Epidermal melanocyte (primary cell): ENCODE data around the gene AGAP1.

Experiments used
- DNase-seq: peaks from one replicate; pipeline ENCODE4 v3.0.0; 2011; ENCODE audit warnings: low spot score; ENCODE audit not compliant: insufficient read length

AGAP1 gene

DNA sequence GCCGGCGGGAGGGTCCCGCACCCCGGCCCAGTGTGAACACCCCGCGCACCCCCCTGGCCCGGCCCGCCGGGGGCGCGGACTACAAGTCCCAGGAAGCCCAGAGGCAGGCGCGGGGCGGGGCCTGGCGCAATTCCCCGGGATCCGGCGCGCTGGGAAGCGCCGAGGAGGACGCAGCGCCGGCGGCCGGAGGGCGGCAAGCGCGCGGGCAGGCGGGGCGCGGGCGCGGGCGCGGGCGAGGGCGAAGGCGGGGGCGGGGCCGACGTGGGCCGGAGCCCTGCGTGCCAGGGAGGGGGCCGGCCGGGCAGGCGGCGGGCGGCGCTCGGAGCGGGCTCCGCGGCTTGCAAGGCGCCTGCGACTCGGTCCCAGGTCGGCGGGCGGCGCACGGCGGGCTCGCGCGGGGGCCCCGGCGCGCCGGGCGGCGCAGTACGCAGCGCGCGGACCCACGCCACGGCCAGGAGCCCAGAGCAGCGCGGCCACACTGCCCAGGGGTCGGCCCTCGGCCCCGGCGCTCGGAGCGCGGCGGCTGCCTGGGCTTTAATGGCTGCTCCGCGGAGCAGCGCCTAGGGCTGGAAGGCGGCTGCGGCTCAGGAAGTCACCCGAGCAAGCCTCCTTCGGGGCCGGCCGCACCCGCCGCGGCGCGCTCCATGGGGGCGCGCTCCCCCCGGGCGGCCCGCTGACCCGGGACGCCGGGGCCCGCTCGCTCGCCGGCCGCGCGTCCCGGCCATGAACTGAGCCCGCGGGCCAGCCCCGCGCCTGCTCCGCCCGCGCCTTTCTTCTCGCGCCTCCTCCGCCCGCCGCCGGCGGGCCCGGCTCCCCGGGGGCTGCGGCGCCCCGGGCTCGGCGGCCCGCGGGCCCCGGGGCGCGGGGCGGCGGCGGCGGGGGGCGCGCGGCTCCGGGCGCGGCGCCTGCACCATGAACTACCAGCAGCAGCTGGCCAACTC, at the start of gene AGAP1:
Gene AGAP1 (plus strand): TSS at position 269 of the 941 bp plus-strand sequence.
- DNase-seq: peak; percentile 80

DNA sequence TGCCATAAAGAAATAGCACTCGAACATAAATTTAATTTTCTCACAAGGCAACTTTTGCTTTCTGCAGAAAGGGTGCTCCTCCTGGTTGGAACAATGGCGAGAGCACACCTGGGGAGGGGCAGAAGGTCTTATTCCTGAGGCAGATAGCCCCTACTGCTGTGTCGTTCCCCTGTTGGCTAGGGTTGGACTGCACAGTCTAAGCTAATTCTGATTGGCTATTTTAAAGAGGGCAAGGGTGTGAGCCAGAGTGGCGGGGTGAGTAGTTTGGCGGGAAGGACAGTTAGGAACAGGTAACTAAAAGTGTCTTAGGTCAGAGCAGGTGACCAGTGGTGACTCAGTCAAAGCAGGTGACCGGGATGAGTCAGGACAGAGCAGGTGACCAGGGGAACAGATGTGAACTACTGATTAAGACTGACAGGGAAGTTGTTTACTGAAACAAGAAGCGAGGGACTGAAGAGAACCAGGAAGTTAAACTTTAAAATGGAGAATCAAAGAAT, 49.7 kb upstream of the AGAP1 start:
- no peak for DNase-seq

DNA sequence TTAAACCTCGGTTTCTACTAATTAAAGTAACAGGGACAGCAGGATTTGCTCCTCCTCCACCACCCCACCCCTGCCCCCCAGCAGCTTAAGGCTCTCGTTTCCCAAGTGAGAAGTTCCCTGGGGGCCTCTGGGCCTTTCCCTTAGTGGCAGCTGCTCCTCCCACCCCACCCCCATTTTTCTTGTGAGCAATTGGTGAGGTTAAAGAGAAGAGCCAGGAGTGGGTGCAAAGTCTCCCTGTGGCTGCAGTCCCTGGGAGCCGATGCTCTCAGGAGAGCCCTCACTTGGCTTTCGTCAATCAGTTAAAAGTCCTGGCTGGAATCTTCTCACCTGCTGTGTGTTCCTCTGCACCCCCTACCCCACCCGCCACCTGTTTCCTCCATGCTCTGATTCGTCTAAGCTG, 48.7 kb upstream of the AGAP1 start:
- DNase-seq: no peak

- DNase-seq: no peak
These were observed 47.8 kb upstream of the AGAP1 start for GRCh38 chr2:235446082-235446481.

DNA sequence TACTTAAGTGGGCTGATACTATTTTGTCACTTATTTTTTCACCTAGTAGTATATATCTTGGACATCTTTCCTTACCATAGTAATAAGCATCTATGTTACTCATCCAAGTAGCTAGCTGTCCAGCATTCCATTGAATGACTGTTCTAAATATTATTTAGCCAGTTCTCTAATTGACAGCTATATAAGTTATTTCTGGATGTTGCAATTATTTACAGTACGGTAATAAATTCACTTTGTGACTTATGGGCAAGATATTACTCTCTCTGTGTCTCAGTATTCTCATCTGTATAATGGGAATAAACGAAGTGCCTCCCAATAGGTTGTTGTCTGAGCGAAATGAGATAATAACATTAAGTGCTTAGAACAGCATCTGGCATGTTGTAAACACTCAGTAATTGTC, 46.6 kb upstream of the AGAP1 start:
- no peak for DNase-seq

DNA sequence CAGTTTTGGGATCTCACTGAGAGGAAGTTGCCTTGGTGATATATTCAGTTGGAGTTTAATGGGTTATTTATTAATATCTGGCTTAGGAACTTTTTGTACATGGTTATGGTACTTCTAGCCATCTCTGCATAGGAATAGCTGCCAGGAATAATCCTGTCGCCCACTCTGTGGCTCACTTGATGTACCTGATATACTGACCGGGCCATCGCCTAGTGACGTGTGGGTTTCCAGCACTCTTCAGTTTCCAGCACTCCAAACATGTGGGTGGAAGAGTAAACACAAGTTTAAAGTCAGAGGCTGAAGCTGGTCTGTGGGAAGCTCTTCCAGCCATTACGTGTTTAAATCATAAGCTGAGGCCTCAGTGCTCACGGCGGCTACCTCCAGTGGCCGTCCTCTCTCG, 44.3 kb upstream of the AGAP1 start:
- DNase-seq: no peak

DNA sequence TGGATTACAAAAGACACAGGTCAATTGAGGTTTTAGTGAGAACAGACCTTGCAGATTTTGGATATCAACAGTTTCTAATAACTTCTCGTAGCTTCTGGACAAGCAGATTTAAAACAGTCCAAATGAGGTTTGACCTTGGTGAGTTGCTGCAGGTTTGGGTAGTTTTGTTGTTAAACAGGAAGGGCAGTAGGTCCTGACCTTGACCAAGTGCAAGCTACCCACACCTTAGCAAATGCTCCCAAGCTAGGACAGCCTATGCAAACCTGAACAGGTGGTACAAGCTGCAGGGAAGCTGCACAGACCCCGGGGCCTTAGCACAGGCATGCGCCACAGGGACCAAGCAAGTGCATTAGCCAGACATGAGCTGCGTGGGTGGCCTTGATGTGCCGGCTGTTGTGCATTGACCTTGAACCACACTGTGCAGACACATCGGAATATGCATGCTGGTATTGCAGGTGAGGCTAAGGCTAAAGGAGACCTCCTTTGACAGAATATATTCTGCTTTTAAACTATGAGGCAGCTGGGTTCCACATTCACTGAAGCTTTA, 40.2 kb upstream of the AGAP1 start:
- no peak for DNase-seq

DNA sequence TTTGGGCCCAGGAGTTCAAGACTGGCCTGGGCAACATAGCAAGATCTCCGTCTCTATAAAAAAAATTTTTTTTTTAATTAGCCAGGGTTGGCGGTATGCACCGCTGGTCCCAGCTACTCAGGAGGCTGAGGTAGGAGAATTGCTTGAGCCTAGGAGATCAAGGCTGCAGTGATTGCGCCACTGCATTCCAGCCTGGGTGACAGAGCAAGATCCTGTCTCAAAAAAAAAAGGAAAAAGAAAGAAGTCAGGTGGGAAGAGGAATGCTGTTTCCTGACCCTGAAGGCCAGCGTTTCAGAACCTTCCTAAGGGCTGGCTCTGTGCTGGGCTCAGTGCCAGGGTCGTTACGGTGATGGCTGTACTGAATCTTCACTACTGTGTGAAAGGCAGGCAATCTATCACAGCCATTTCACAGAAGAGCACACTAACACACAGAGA, 35.0 kb upstream of the AGAP1 start:
- DNase-seq: no peak

DNA sequence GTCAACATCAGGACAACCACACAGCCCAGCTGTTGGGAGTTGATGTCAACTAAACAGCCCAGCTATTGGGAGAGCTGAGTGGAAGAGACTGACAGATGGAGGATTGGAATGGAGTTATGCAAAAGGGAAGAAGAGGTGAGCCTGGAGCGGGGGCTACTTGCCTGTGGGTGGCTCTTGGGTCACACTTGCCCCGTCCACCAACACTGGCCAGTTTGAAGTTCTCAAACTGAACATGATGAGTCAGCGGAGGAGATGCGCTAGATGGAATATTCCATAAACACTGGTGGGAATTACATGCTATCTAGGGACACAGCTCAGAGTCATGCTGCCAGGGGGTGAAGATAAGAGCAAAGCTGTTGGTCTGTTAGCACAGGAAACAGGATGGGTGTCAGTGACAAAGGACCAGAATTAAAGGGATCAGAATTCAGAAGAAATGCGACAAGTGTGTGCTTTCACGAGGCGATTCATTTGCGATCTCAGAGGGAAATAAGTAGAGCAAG, 33.2 kb upstream of the AGAP1 start:
- DNase-seq: no peak

- DNase-seq: no peak
These were observed 32.0 kb upstream of the AGAP1 start for GRCh38 chr2:235461763-235462414.

GRCh38 chr2:235462415-235462790, 31.4 kb upstream of the AGAP1 start:
- DNase-seq: no peak

DNA sequence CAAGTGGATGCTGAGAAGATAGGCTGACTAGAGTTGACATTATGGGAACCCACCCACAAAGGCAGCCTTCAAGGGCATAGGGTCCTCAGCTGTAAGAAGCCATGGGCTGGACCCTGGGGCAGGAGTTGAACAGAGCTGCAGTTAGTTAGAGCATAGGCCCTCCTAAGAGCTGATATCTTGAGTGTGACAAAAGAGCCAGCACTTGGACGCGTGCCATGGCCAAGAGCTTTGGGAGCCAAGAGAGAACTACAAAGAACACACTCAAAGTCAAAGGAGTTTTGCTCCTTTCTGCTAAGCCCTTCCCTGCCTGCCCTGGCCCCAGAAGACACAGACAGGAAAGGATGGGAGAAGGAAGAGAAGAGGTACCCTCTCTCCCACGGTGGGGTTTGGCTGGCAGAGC, 29.9 kb upstream of the AGAP1 start:
- no peak for DNase-seq

GRCh38 chr2:235467588-235467987, 26.3 kb upstream of the AGAP1 start:
- no peak for DNase-seq

- DNase-seq: peak; percentile 73
These were observed 24.7 kb upstream of the AGAP1 start for GRCh38 chr2:235468978-235469655.

DNA sequence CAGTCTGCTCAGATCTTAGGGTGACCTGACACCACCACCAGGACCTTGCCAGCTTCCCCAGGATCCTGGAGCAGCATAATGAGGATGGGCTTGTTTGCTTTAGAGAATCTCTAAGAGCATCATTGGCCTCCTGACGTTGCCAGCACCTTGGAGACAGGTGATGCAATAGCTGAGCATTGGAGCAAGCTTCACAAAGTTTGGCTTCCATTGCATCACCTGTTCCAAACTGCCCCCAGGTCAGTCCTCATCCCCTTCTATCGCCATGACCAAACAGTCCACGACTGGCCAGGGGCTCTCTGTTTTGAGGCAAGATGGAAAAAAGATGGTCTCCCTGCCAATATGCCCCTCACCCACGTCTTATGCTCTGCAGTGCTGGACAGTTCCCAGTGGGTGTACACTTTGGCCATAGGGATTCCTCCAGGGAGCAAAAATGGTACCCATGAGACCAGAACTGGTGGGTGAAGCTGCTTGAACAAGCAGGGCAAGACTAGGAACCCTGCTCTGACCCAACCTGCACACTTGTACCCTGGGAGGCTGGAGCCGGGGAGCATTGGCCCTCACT, 22.6 kb upstream of the AGAP1 start:
- DNase-seq: no peak

DNA sequence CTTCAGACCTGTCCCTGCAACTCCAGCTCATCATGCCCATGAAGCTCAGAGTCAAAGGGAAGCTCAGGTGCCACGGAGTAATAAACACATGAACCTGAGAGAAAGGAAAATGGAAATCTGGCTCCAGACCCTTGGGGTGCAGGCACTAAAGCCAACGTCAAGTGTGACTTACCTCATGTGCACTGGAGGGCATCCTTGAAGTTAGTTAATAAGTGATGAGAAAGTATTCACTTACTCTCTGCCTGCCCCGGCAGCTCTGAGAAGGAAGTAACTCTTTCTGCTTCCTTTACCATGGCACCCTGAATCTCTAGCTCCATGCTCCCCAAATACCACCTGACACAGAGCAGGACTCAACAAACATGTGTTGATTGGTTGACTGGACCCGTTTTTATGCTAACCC, 21.4 kb upstream of the AGAP1 start:
- no peak for DNase-seq

- DNase-seq: no peak
These were observed 15.2 kb upstream of the AGAP1 start for GRCh38 chr2:235478609-235479008.

GRCh38 chr2:235479604-235480003, 14.2 kb upstream of the AGAP1 start:
- DNase-seq: no peak

DNA sequence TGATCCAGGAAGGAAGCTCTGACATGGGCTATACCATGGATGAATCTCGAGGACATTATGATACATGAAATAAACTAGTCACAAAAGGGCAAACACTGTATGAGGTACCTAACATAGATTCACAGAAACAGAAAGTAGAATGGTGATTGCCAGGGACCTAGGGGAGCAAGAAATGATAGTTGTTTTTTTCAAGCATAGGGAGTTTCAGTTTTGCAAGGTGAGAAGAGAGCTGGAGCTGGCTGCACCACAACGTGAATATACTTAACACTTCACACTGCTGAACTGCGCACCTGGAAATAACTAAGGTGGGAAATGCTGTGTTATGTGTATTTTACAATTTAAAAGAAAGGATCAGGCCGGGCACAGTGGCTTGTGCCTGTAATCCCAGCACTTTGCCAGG, 13.2 kb upstream of the AGAP1 start:
- DNase-seq: no peak

- no peak for DNase-seq
These were observed 10.5 kb upstream of the AGAP1 start for GRCh38 chr2:235483313-235483712.

DNA sequence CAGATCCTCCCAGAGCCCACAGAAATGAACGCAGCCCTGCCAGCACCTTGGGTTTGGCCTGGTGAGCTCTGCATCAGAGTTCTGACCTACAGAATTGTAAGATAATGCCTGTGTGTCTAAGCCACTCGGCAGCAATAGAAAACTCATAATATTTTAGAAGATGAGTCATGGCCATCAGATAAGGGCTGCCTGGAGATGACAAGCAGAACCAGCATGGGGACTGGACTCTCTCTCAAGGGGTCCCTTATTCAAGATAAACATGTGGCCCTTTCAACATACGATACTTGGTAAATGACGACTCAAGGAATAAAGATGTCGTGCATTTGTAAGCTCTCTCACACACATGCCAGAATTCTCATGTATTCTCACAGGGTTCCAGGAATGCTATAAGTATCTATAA, 8.5 kb upstream of the AGAP1 start:
- no peak for DNase-seq
